Measurements from ENCODE around the gene CALD1.

DNA sequence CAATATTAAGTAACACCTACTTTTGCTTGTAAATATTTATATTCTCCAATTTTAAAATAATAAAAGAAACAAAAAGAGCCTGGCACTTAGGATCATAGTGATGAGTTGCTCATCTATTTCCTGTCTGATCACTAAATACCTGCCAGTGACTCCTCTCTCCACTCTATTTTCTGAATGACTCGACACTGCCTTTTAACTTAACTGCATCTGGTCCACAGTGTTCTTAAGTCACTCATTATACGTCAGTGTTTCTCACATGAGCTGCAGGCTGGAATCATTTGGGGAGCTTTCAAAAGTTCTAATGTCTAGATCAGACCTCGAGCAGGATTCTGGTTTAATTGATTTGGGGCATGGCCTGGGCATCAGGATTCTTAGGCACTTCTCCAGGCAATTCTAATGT is 128.9 kb downstream of the CALD1 start:
- TF ChIP-seq, protein P1, sequence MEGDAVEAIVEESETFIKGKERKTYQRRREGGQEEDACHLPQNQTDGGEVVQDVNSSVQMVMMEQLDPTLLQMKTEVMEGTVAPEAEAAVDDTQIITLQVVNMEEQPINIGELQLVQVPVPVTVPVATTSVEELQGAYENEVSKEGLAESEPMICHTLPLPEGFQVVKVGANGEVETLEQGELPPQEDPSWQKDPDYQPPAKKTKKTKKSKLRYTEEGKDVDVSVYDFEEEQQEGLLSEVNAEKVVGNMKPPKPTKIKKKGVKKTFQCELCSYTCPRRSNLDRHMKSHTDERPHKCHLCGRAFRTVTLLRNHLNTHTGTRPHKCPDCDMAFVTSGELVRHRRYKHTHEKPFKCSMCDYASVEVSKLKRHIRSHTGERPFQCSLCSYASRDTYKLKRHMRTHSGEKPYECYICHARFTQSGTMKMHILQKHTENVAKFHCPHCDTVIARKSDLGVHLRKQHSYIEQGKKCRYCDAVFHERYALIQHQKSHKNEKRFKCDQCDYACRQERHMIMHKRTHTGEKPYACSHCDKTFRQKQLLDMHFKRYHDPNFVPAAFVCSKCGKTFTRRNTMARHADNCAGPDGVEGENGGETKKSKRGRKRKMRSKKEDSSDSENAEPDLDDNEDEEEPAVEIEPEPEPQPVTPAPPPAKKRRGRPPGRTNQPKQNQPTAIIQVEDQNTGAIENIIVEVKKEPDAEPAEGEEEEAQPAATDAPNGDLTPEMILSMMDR (conservative IDR thresholded peaks at IDR 0.05 in 1 of 2, IDR thresholded peaks at IDR 0.05 in 1 of 2; ENCODE audit: extremely low read depth in 1 of 2, insufficient read depth in 1 of 2, low read depth in 1 of 2, low read length in 2 of 2), result no peak
- TF ChIP-seq EZH2 (IDR thresholded peaks at IDR 0.05; ENCODE audit: borderline replicate concordance, low read length), result no peak

All from mammary epithelial cell (primary cell).